Measurements from ENCODE around the gene CTBP1.

- TF ChIP-seq CTCF (conservative IDR thresholded peaks at IDR 0.05), result no peak
- TF ChIP-seq ZFX (IDR thresholded peaks at IDR 0.05), result no peak
Measured at GRCh38 chr4:1290165-1290977, 41.4 kb upstream of the CTBP1 start.
